Neural progenitor cell (in vitro differentiated cells): ENCODE results near the gene LDLRAD4.

Experiments used
- EZH2 ChIP-seq: fragments of 200-600 bp; sonication (generic); IDR thresholded peaks from 2 replicates; pipeline ENCODE4 v1.6.1; 2017; ENCODE audit warnings: antibody characterized with exemption, mild to moderate bottlenecking, moderate library complexity
- TF ChIP-seq, protein P1 (sequence below): fragments of 200-600 bp; sonication (generic); IDR thresholded peaks from 2 replicates; pipeline ENCODE4 v1.5.1; 2017; ENCODE audit warnings: antibody characterized with exemption, mild to moderate bottlenecking

GRCh38 chr18:13501543-13501887, 283.0 kb downstream of the LDLRAD4 start:
- TF ChIP-seq, protein P1, sequence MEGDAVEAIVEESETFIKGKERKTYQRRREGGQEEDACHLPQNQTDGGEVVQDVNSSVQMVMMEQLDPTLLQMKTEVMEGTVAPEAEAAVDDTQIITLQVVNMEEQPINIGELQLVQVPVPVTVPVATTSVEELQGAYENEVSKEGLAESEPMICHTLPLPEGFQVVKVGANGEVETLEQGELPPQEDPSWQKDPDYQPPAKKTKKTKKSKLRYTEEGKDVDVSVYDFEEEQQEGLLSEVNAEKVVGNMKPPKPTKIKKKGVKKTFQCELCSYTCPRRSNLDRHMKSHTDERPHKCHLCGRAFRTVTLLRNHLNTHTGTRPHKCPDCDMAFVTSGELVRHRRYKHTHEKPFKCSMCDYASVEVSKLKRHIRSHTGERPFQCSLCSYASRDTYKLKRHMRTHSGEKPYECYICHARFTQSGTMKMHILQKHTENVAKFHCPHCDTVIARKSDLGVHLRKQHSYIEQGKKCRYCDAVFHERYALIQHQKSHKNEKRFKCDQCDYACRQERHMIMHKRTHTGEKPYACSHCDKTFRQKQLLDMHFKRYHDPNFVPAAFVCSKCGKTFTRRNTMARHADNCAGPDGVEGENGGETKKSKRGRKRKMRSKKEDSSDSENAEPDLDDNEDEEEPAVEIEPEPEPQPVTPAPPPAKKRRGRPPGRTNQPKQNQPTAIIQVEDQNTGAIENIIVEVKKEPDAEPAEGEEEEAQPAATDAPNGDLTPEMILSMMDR = no peak
- TF ChIP-seq EZH2 = no peak
